Measurements from ENCODE around the gene FBXO21. TPM values are rescaled to one million over a fixed set of nuclear protein-coding genes. Genes with fewer than 3 reads are reported as not detected.
A peak's percentile ranks its signal among the peaks of the same experiment; 100 is the strongest.

The FBXO21 gene
- total RNA-seq, 4 donors from 2014 or later, result 42.7 to 141 (median 80.4) TPM

DNA sequence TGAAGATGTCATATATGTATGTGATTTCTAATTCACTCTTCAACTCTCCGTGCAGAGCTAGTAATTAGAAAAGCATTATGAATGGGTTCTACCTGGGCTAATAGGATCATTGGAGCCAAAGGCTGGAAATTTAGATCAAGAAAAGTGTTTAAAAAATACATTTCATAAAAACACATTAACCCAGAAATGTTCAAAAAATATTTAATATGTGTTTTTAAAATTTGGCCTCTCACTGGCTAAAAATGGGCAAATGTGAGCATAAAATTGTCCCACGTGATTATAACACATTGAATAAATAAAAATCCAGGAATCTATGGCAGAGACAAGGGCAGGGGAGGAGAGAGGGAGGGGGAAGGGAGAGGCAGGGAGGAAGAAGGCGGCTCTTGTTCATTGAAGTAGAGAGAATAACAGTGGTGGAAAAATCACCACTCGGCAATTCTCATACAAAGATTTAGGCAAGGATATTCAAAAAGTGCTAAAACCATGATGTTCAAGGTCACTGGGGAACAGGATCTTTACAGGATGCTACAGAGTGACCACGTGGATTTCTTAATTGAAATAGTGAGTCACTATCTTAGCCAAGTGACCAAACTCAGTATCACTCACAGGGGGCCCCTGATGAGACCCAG, 38.8 kb downstream of the FBXO21 start:
- Histone ChIP-seq H3K27me3 (no peaks in the 10 kb centered on the region), H3K4me1 (no peaks in the 10 kb centered on the region), H3K9me3 (no peaks in the 10 kb centered on the region), H3K36me3 (peaks cover 0 to 35% of the 10 kb centered on the region in 2 donors), H3K4me3 (no peak overlapping the region), H3K27ac (no peak overlapping the region)
- in situ Hi-C loops (cut with MboI; ENCODE audit: low sequenced_read_pairs in 4 of 4), result loop anchor here in 1 of 4 donors (25.0 kb wide), 1 partner anchor 439 kb away; no protein-coding TSS in a partner anchor
- ATAC-seq, result no peak
- DNase-seq, result no peak
- intact Hi-C loops (cut with DNase I; ENCODE audit: low total_unique reads), result loop anchor here (10.0 kb wide), 1 partner anchor 127 kb away; no protein-coding TSS in a partner anchor
- TF ChIP-seq, protein P1, sequence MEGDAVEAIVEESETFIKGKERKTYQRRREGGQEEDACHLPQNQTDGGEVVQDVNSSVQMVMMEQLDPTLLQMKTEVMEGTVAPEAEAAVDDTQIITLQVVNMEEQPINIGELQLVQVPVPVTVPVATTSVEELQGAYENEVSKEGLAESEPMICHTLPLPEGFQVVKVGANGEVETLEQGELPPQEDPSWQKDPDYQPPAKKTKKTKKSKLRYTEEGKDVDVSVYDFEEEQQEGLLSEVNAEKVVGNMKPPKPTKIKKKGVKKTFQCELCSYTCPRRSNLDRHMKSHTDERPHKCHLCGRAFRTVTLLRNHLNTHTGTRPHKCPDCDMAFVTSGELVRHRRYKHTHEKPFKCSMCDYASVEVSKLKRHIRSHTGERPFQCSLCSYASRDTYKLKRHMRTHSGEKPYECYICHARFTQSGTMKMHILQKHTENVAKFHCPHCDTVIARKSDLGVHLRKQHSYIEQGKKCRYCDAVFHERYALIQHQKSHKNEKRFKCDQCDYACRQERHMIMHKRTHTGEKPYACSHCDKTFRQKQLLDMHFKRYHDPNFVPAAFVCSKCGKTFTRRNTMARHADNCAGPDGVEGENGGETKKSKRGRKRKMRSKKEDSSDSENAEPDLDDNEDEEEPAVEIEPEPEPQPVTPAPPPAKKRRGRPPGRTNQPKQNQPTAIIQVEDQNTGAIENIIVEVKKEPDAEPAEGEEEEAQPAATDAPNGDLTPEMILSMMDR (IDR thresholded peaks at IDR 0.05 in 4 of 5, conservative IDR thresholded peaks at IDR 0.05 in 1 of 5), result peak in 1 of 5 experiments; percentile 7
- TF ChIP-seq POLR2A (IDR thresholded peaks at IDR 0.05), result no peak

DNA sequence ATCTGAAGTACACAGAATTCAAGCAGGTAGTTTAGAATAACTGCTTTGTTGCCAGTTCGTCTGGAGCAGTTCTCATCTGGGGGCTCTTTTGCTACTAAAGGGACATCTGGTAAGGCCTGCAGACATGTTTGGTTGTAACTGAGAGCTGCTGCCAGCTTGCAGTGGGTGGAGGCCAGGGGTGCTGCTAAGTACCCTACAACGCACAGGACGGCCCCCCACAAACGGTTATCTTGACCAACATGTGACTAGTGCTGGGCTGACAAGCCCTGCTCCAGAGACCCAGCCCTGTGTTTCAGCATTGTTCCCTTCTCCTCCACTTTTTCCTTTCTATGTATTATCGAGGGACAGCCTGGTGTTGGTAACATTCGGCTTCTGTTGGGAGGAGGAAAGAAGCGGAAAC, 40.8 kb downstream of the FBXO21 start:
- ATAC-seq (no peak), DNase-seq (no peak)
- H3K9me3 ChIP-seq, result no peaks in the 10 kb centered on the region
- intact Hi-C loops (cut with DNase I; ENCODE audit: low total_unique reads), result no loop called here
- H3K36me3 ChIP-seq, result peaks cover 0 to 22% of the 10 kb centered on the region in 2 donors
- no peak for TF ChIP-seq POLR2A (IDR thresholded peaks at IDR 0.05)
- no peaks in the 10 kb centered on the region for H3K27me3 ChIP-seq
- in situ Hi-C loops (cut with MboI; ENCODE audit: low sequenced_read_pairs in 4 of 4), result loop anchor here in 1 of 4 donors (10.0 kb wide), 1 partner anchor 125 kb away; no protein-coding TSS in a partner anchor
- no peak overlapping the region for H3K4me3 ChIP-seq
- H3K4me1 ChIP-seq, result no peaks in the 10 kb centered on the region
- H3K27ac ChIP-seq, result no peak overlapping the region

DNA sequence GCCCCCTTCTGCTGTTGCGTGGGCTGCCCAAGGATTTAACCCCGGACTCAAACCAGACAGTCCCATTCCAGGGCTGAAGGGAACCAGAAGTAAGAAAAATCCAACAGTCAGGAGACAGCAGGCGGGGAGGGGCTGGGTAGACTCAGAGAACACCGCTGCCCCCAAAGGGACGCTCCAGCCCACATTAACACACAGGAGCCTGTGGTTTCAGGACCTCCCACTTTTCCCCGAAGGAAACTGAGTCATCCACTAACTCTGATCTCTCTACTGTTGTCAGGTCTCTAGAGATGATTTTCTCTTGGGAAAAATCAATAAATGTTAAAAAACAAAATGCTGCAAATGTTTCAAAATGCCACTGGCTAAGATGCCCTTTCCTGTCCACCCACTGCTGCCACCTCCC, 41.6 kb downstream of the FBXO21 start:
- Histone ChIP-seq H3K27ac (no peak overlapping the region), H3K9me3 (no peaks in the 10 kb centered on the region), H3K36me3 (peaks cover 0 to 22% of the 10 kb centered on the region in 2 donors), H3K27me3 (no peaks in the 10 kb centered on the region), H3K4me3 (no peak overlapping the region), H3K4me1 (no peaks in the 10 kb centered on the region)
- TF ChIP-seq, protein P1 (IDR thresholded peaks at IDR 0.05 in 4 of 5, conservative IDR thresholded peaks at IDR 0.05 in 1 of 5), result no peak
- no peak for TF ChIP-seq POLR2A (IDR thresholded peaks at IDR 0.05)
- in situ Hi-C loops (cut with MboI; ENCODE audit: low sequenced_read_pairs in 4 of 4) (loop anchor here in 1 of 4 donors (10.0 kb wide), 1 partner anchor 124 kb away; no protein-coding TSS in a partner anchor), intact Hi-C loops (cut with DNase I; ENCODE audit: low total_unique reads) (no loop called here)
- DNase-seq (no peak), ATAC-seq (no peak)

DNA sequence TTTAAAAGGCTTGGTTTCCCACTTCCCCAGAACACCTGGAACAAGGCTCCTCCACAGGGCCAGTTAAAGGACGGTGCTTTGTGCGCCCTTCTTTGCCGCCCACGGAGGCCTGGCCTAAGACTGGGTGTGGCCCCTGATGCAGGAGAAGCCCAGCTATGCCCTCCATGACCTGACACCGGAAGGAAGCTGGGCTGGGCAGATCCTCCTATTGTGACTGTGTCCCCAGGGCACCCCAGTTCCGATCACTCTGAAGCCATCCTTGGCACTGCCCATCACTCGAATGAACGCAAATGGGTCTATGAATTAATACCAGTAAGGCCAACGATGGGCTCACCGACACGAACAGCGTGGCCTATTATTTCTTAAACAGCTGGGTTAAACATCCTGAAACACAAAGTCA, 42.6 kb downstream of the FBXO21 start:
- Histone ChIP-seq H3K36me3 (peaks cover 0 to 22% of the 10 kb centered on the region in 2 donors), H3K27me3 (no peaks in the 10 kb centered on the region), H3K9me3 (no peaks in the 10 kb centered on the region), H3K4me1 (no peaks in the 10 kb centered on the region), H3K27ac (no peak overlapping the region), H3K4me3 (no peak overlapping the region)
- ATAC-seq (no peak), DNase-seq (no peak)
- in situ Hi-C loops (cut with MboI; ENCODE audit: low sequenced_read_pairs in 4 of 4), result loop anchor here in 1 of 4 donors (10.0 kb wide), 1 partner anchor 123 kb away; no protein-coding TSS in a partner anchor
- TF ChIP-seq, protein P1 (IDR thresholded peaks at IDR 0.05 in 4 of 5, conservative IDR thresholded peaks at IDR 0.05 in 1 of 5), result no peak
- no peak for TF ChIP-seq POLR2A (IDR thresholded peaks at IDR 0.05)
- intact Hi-C loops (cut with DNase I; ENCODE audit: low total_unique reads), result no loop called here

- Histone ChIP-seq H3K27me3 (no peaks in the 10 kb centered on the region), H3K36me3 (peaks cover 0 to 22% of the 10 kb centered on the region in 2 donors), H3K27ac (no peak overlapping the region), H3K9me3 (no peaks in the 10 kb centered on the region), H3K4me1 (no peaks in the 10 kb centered on the region), H3K4me3 (no peak overlapping the region)
- TF ChIP-seq, protein P1 (IDR thresholded peaks at IDR 0.05 in 4 of 5, conservative IDR thresholded peaks at IDR 0.05 in 1 of 5), result no peak
- TF ChIP-seq POLR2A (IDR thresholded peaks at IDR 0.05), result no peak
- intact Hi-C loops (cut with DNase I; ENCODE audit: low total_unique reads) (no loop called here), in situ Hi-C loops (cut with MboI; ENCODE audit: low sequenced_read_pairs in 4 of 4) (loop anchor here in 1 of 4 donors (10.0 kb wide), 1 partner anchor 121 kb away; no protein-coding TSS in a partner anchor)
- ATAC-seq (no peak), DNase-seq (no peak)
These were observed 44.6 kb downstream of the FBXO21 start for GRCh38 chr12:117145597-117146154.

All from gastrocnemius medialis (tissue), 4 donors.